RWPE2 (cell line): ENCODE measurements around the gene CPXM2.

Experiments
- ATAC-seq: fragments of 200-7000 bp; cut with Tn5 transposase; 3 replicates; pipeline ENCODE4 v1.9.1; 2021; ENCODE audit warnings: low read depth
- DNase-seq: peaks from one replicate; pipeline ENCODE4 v3.0.0-alpha.2; 2020; ENCODE audit warnings: low spot score
- H3K27ac ChIP-seq: fragments of 450-650 bp; 2 replicates; pipeline ENCODE4 v1.5.1; 2017; ENCODE audit warnings: mild to moderate bottlenecking; ENCODE audit not compliant: poor library complexity, severe bottlenecking
- H3K27me3 ChIP-seq: fragments of 250-450 bp; sonication (Bioruptor Pico); 2 replicates; pipeline ENCODE4 v1.5.1; 2021; ENCODE audit warnings: mild to moderate bottlenecking, moderate library complexity; ENCODE audit not compliant: insufficient read depth, poor library complexity, severe bottlenecking
- H3K36me3 ChIP-seq: fragments of 250-450 bp; sonication (Bioruptor Pico); 2 replicates; pipeline ENCODE4 v1.5.1; 2020; ENCODE audit warnings: low read depth, mild to moderate bottlenecking, moderate library complexity
- H3K4me1 ChIP-seq: fragments of 250-450 bp; sonication (Bioruptor Pico); 2 replicates; pipeline ENCODE4 v1.5.1; 2021; ENCODE audit warnings: mild to moderate bottlenecking, moderate library complexity; ENCODE audit not compliant: insufficient read depth, poor library complexity, severe bottlenecking
- H3K4me3 ChIP-seq: fragments of 250-450 bp; sonication (Bioruptor Pico); 2 replicates; pipeline ENCODE4 v1.5.1; 2021; ENCODE audit warnings: mild to moderate bottlenecking, moderate library complexity; ENCODE audit not compliant: severe bottlenecking
- H3K9me3 ChIP-seq: fragments of 250-450 bp; sonication (Bioruptor Pico); 2 replicates; pipeline ENCODE4 v1.5.1; 2021; ENCODE audit warnings: mild to moderate bottlenecking, moderate library complexity; ENCODE audit not compliant: severe bottlenecking
- CTCF ChIP-seq: fragments of 450-650 bp; IDR thresholded peaks from one replicate; pipeline ENCODE4 v1.5.1; 2017; ENCODE audit warnings: mild to moderate bottlenecking, moderate library complexity; ENCODE audit not compliant: poor library complexity, severe bottlenecking

The CPXM2 gene

GRCh38 chr10:123784216-123784615, 107.4 kb downstream of the CPXM2 start:
- no peak overlapping the region for H3K4me3 ChIP-seq

GRCh38 chr10:123783296-123783695, 108.3 kb downstream of the CPXM2 start:
- ATAC-seq = no peak
- no peak for TF ChIP-seq CTCF
- no peak overlapping the region for H3K4me3 ChIP-seq
- no peaks in the 10 kb centered on the region for H3K36me3 ChIP-seq
- no peaks in the 10 kb centered on the region for H3K4me1 ChIP-seq
- no peak for DNase-seq
- peaks cover 14% of the 10 kb centered on the region for H3K27me3 ChIP-seq
- no peak overlapping the region for H3K27ac ChIP-seq
- no peaks in the 10 kb centered on the region for H3K9me3 ChIP-seq

More at GRCh38 chr10:123784216-123784615, 107.4 kb downstream of the CPXM2 start:
- DNase-seq (no peak), ATAC-seq (no peak)
- Histone ChIP-seq H3K27me3 (peaks cover 6% of the 10 kb centered on the region), H3K9me3 (no peaks in the 10 kb centered on the region), H3K36me3 (no peaks in the 10 kb centered on the region), H3K4me1 (no peaks in the 10 kb centered on the region), H3K27ac (no peak overlapping the region)
- no peak for TF ChIP-seq CTCF

- no peak for DNase-seq
- ATAC-seq = no peak
- no peaks in the 10 kb centered on the region for H3K36me3 ChIP-seq
- H3K9me3 ChIP-seq = no peaks in the 10 kb centered on the region
- H3K27ac ChIP-seq = no peak overlapping the region
- H3K27me3 ChIP-seq = peaks cover 20% of the 10 kb centered on the region
- H3K4me3 ChIP-seq = no peak overlapping the region
- no peaks in the 10 kb centered on the region for H3K4me1 ChIP-seq
- TF ChIP-seq CTCF = no peak
These were observed 109.1 kb downstream of the CPXM2 start for GRCh38 chr10:123782549-123782948.

- Histone ChIP-seq H3K4me3 (no peak overlapping the region), H3K36me3 (no peaks in the 10 kb centered on the region), H3K27me3 (peaks cover 20% of the 10 kb centered on the region), H3K27ac (no peak overlapping the region), H3K4me1 (no peaks in the 10 kb centered on the region), H3K9me3 (no peaks in the 10 kb centered on the region)
- ATAC-seq (no peak), DNase-seq (no peak)
- no peak for TF ChIP-seq CTCF
These were observed 109.6 kb downstream of the CPXM2 start for GRCh38 chr10:123781956-123782500.

GRCh38 chr10:123781324-123781900, 110.2 kb downstream of the CPXM2 start:
- Histone ChIP-seq H3K27me3 (peaks cover 20% of the 10 kb centered on the region), H3K27ac (no peak overlapping the region), H3K4me1 (no peaks in the 10 kb centered on the region), H3K36me3 (no peaks in the 10 kb centered on the region), H3K4me3 (no peak overlapping the region), H3K9me3 (no peaks in the 10 kb centered on the region)
- TF ChIP-seq CTCF = no peak
- DNase-seq (no peak), ATAC-seq (no peak)
